Activated gamma-delta T cell treated with Interleukin-2 at 50 U/mL for 16 hours (primary cell): ENCODE results near the gene FGR.
"Not testable (repeated sequence)": the region's sequence is repeated elsewhere in the genome, so short reads cannot be mapped to it uniquely, and the experiment has no call there.

Experiments used
- DNase-seq: peaks from one replicate; pipeline ENCODE4 v3.0.0-alpha.2; 2020

The FGR gene

GRCh38 chr1:27634177-27634984 lies 604 bp downstream of the FGR start:
- peak; percentile 43 for DNase-seq

GRCh38 chr1:27633640-27634176 lies 1.3 kb downstream of the FGR start:
- no peak for DNase-seq

GRCh38 chr1:27633298-27633610 lies 1.7 kb downstream of the FGR start:
- no peak for DNase-seq

GRCh38 chr1:27632387-27633297 lies 2.3 kb downstream of the FGR start:
- peak; percentile 44 for DNase-seq

GRCh38 chr1:27630859-27631491 lies 4.0 kb downstream of the FGR start:
- DNase-seq, result no peak

- no peak for DNase-seq
These were observed 6.3 kb downstream of the FGR start for GRCh38 chr1:27628712-27629111.

- not testable (repeated sequence) for DNase-seq
These were observed 7.3 kb downstream of the FGR start for GRCh38 chr1:27627733-27628132.

- no peak for DNase-seq
These were observed 7.9 kb downstream of the FGR start for GRCh38 chr1:27627061-27627460.

GRCh38 chr1:27626031-27626935 lies 8.7 kb downstream of the FGR start:
- DNase-seq, result no peak

GRCh38 chr1:27624467-27625178 lies 10.4 kb downstream of the FGR start:
- no peak for DNase-seq

- DNase-seq, result no peak
These were observed 11.4 kb downstream of the FGR start for GRCh38 chr1:27623327-27624212.

GRCh38 chr1:27622828-27623227 lies 12.2 kb downstream of the FGR start:
- DNase-seq, result no peak

GRCh38 chr1:27621051-27621920 lies 13.7 kb downstream of the FGR start:
- DNase-seq, result no peak

- not testable (repeated sequence) for DNase-seq
These were observed 15.1 kb downstream of the FGR start for GRCh38 chr1:27619782-27620438.

GRCh38 chr1:27618341-27619082 lies 16.5 kb downstream of the FGR start:
- DNase-seq, result peak; percentile 62

- no peak for DNase-seq
These were observed 17.6 kb downstream of the FGR start for GRCh38 chr1:27617420-27617819.

- no peak for DNase-seq
These were observed 18.5 kb downstream of the FGR start for GRCh38 chr1:27616441-27616840.
